ENCODE data around the gene WLS. TPM values are rescaled to one million over a fixed set of nuclear protein-coding genes. Genes with fewer than 3 reads are reported as not detected.

Gene WLS
- polyA plus RNA-seq, 1 donor from 2014 or later = 8.8 TPM

DNA sequence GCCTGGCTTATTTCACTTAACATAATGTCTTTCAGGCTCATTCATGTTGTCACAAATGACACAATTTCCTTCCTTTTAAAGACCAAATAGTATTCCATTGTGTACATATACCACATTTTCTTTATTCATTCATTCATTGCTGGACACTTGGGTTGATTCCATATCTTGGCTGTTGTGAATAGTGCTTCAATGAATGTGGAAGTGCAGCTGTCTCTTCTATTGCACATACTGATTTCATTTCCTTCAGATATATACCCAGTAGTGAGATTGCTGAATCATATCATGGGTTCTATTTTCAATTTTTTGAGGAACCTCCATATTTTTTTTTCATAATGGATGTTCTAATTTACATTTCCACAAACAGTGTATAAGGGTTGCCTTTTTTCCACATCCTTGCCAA is 38.6 kb upstream of the WLS start:
- Histone ChIP-seq H3K9me2 (ENCODE audit: insufficient read depth, low read length) (no peaks in the 10 kb centered on the region), H3K9ac (ENCODE audit: low read length) (no peak overlapping the region), H2AFZ (ENCODE audit: low read depth, low read length) (no peak overlapping the region), H3K9me3 (ENCODE audit: low read length) (no peaks in the 10 kb centered on the region), H3K79me2 (replicated peaks; ENCODE audit: insufficient read depth, low read length) (no peaks in the 10 kb centered on the region), H3K27ac (ENCODE audit: low read length) (no peak overlapping the region), H3F3A (ENCODE audit: insufficient read depth, low read length, poor library complexity, severe bottlenecking) (no peaks in the 10 kb centered on the region), H4K20me1 (ENCODE audit: insufficient read depth) (no peaks in the 10 kb centered on the region), H3K36me3 (ENCODE audit: insufficient read depth, low read length) (no peaks in the 10 kb centered on the region), H3K4me3 (ENCODE audit: low read length) (no peak overlapping the region), H3K27me3 (ENCODE audit: insufficient read depth, low read depth, low read length) (no peaks in the 10 kb centered on the region), H3K4me2 (ENCODE audit: low read length) (no peak overlapping the region)
- TF ChIP-seq REST (IDR thresholded peaks at IDR 0.05; ENCODE audit: borderline replicate concordance) (no peak), POLR2AphosphoS5 (IDR thresholded peaks at IDR 0.05) (no peak), CTCF (IDR thresholded peaks at IDR 0.05; ENCODE audit: poor library complexity, severe bottlenecking) (no peak)

DNA sequence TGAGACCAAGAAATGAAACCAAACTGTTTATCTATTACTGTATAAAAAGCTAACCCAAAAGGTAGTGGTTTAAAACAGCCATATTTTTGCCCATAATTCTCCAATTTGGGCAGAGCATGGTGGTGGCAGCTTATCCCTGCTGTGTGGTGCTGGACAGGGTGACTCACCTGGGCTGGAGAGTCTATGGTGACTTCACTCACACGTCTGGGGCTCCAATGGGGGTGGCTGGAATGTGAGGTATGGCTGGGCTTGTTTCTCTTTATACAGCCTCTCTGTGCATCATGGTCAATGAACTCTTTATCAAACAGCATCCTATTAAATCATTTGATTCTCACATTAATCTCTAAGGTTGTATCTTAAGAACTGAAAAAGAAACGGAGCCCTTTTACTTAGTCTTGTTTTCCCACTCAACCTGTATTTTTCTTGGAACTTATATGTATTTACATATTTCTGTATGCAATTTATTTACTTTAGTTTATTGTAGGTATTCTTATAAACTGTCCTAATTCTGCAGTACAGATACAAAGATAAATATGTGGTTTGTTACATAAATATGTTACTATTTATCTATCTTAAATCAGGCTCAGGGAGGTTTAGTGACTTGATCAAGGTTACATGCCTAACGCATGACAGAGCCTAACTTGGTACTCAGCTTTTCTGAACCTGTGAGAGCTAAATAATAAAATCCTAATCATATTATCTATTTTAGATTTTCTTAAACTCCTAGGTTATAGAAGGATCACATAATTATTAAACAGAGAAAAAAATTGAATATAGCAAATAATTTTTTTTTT is 37.5 kb upstream of the WLS start:
- Histone ChIP-seq H3K36me3 (ENCODE audit: insufficient read depth, low read length) (no peaks in the 10 kb centered on the region), H4K20me1 (ENCODE audit: insufficient read depth) (no peaks in the 10 kb centered on the region), H3K9ac (ENCODE audit: low read length) (no peak overlapping the region), H3K4me3 (ENCODE audit: low read length) (no peak overlapping the region), H2AFZ (ENCODE audit: low read depth, low read length) (no peak overlapping the region), H3F3A (ENCODE audit: insufficient read depth, low read length, poor library complexity, severe bottlenecking) (no peaks in the 10 kb centered on the region), H3K4me2 (ENCODE audit: low read length) (no peak overlapping the region), H3K9me2 (ENCODE audit: insufficient read depth, low read length) (no peaks in the 10 kb centered on the region), H3K27me3 (ENCODE audit: insufficient read depth, low read depth, low read length) (no peaks in the 10 kb centered on the region), H3K79me2 (replicated peaks; ENCODE audit: insufficient read depth, low read length) (no peaks in the 10 kb centered on the region), H3K27ac (ENCODE audit: low read length) (no peak overlapping the region), H3K9me3 (ENCODE audit: low read length) (no peaks in the 10 kb centered on the region)
- TF ChIP-seq TAF1 (IDR thresholded peaks at IDR 0.05; ENCODE audit: low read depth) (no peak), REST (IDR thresholded peaks at IDR 0.05; ENCODE audit: borderline replicate concordance) (no peak), MXI1 (conservative IDR thresholded peaks at IDR 0.05; ENCODE audit: poor library complexity, severe bottlenecking) (no peak), RAD21 (conservative IDR thresholded peaks at IDR 0.05) (no peak), POLR2AphosphoS5 (IDR thresholded peaks at IDR 0.05) (no peak), SMC3 (conservative IDR thresholded peaks at IDR 0.05; ENCODE audit: poor library complexity) (no peak), EZH2 (IDR thresholded peaks at IDR 0.05; ENCODE audit: borderline replicate concordance, insufficient read depth, low read length, poor library complexity, severe bottlenecking) (no peak), CTCF (IDR thresholded peaks at IDR 0.05; ENCODE audit: poor library complexity, severe bottlenecking) (no peak), EP300 (conservative IDR thresholded peaks at IDR 0.05; ENCODE audit: poor library complexity, severe bottlenecking) (no peak)

Measured in neural cell (in vitro differentiated cells).